ENCODE results near the gene IGDCC3.

GRCh38 chr15:65404186-65404872 is 26.5 kb upstream of the IGDCC3 start:
- no peak for TF ChIP-seq POLR2A (IDR thresholded peaks at IDR 0.05)
- no peak for TF ChIP-seq EP300 (IDR thresholded peaks at IDR 0.05)

Measured in suprapubic skin (tissue), 2 donors.